ENCODE measurements around the gene PDPK1.

PDPK1 gene

DNA sequence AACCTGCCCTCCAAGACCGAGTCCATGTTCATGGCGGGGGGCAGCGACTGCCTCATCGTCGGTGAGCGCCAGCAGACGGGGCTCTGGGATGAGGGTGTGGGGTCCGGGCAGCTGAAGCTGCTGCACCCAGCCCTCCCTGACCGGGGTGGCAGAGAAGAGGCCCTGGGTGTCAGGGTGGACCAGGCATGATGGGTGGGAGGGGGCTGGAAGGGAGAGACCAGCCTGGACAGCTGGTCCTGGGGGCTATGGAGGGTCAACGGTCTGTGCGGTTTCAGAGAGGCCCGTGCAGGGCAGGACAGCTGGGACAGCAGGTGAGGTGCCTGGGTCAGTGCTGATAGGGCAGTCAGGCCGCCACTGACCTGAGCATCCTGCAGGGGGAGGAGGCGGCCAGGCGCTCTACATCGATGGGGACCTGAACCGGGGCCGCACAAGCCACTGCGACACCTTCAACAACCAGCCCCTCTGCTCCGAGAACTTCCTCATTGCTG is 37.3 kb upstream of the PDPK1 start:
- ATAC-seq (no peak), DNase-seq (ENCODE audit: low spot score in 2 of 2) (no peak)
- Mint-ChIP-seq H3K4me3 (no peak overlapping the region), H3K27ac (no peak overlapping the region), H3K9me3 (no peaks in the 10 kb centered on the region), H3K36me3 (peaks cover 7% of the 10 kb centered on the region), H3K4me1 (no peaks in the 10 kb centered on the region)

DNA sequence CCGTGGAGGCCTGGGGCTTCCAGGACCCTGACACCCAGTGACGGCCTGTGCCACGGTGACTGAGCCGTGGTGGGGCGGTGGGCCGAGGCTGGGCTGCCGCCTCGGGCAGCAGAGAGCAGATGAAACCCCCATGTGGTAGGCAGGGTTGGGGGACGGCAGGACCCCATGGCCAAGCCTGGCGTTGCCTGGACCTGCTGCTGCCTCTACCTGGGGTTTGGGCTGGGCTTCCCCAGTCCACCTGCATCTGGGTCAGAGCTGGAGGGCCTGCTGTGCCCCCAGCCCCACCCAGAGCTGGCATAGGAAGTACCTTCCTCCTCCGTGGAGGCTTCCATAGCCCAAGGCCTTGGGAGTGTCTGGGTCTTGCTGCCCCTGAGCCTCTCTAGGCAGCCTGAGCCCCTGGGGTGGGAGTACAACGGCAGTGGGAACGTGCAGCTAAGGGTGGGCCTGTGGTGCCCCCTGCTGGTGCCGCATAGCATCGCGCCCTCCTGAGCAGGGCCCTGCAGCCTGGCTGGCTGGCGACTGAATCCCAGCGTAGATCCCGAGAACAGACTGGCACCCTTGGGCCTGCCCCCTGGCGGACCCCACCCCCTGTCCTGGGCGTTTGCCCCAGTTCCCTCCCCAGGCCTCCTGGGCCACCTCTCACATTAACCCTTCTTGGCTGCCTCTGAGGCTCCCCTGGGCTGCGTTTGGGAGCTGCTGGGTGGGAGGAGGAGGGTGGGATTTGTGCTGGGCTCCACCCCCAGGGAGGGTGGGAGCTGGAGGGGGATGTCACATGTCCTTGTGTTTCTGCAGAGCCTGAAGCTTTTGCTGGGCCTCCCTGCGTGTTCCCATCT is 36.7 kb upstream of the PDPK1 start:
- no peaks in the 10 kb centered on the region for H3K4me1 Mint-ChIP-seq
- H3K36me3 Mint-ChIP-seq: peaks cover 7% of the 10 kb centered on the region
- H3K4me3 Mint-ChIP-seq: no peak overlapping the region
- ATAC-seq (peak; percentile 90), DNase-seq (ENCODE audit: low spot score in 2 of 2) (peak; percentile 87 to 91)
- H3K9me3 Mint-ChIP-seq: no peaks in the 10 kb centered on the region
- H3K27ac Mint-ChIP-seq: no peak overlapping the region

- Mint-ChIP-seq H3K4me3 (no peak overlapping the region), H3K27ac (no peak overlapping the region), H3K4me1 (no peaks in the 10 kb centered on the region), H3K36me3 (peaks cover 7% of the 10 kb centered on the region), H3K9me3 (no peaks in the 10 kb centered on the region)
- ATAC-seq (no peak), DNase-seq (ENCODE audit: low spot score in 2 of 2) (no peak)
These were observed 35.6 kb upstream of the PDPK1 start for GRCh38 chr16:2501946-2502895.

- ATAC-seq (no peak), DNase-seq (ENCODE audit: low spot score in 2 of 2) (no peak)
- Mint-ChIP-seq H3K36me3 (no peaks in the 10 kb centered on the region), H3K9me3 (no peaks in the 10 kb centered on the region), H3K4me1 (peaks cover 6% of the 10 kb centered on the region), H3K27ac (no peak overlapping the region), H3K4me3 (no peak overlapping the region)
These were observed 32.1 kb upstream of the PDPK1 start for GRCh38 chr16:2505695-2506094.

- Mint-ChIP-seq H3K4me3 (no peak overlapping the region), H3K9me3 (no peaks in the 10 kb centered on the region), H3K36me3 (no peaks in the 10 kb centered on the region), H3K27ac (no peak overlapping the region), H3K4me1 (peaks cover 10% of the 10 kb centered on the region)
- DNase-seq (ENCODE audit: low spot score in 2 of 2) (no peak), ATAC-seq (no peak)
These were observed 30.7 kb upstream of the PDPK1 start for GRCh38 chr16:2507052-2507659.

DNA sequence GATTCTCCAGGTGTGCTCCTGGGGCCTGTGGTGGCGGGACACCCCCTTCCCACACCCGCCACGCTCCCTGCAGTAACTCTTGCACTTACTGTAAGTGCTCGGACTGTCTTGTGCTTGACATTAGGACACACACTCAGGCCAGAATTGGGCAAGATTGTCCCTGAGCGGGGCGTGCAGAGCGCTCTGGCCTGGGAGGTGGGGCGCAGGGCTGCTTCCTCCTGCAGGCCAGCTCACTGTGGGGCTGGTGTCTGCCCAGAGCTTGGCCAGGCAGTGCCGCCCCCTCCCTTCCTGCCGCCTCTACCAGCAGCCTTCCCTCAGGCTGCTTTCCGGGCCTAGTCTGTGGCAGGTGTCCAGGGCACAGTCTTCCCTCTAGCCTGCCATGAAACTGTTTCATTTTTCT is 30.2 kb upstream of the PDPK1 start:
- Mint-ChIP-seq H3K9me3 (no peaks in the 10 kb centered on the region), H3K27ac (no peak overlapping the region), H3K4me3 (no peak overlapping the region), H3K4me1 (peaks cover 15% of the 10 kb centered on the region), H3K36me3 (peaks cover 4% of the 10 kb centered on the region)
- ATAC-seq (no peak), DNase-seq (ENCODE audit: low spot score in 2 of 2) (no peak)

GRCh38 chr16:2508722-2509400 is 29.0 kb upstream of the PDPK1 start:
- H3K36me3 Mint-ChIP-seq: peaks cover 11% of the 10 kb centered on the region
- H3K27ac Mint-ChIP-seq: no peak overlapping the region
- no peak for ATAC-seq

GRCh38 chr16:2511128-2511800 is 26.6 kb upstream of the PDPK1 start:
- H3K4me3 Mint-ChIP-seq: no peak overlapping the region
- no peak for ATAC-seq
- peaks cover 40% of the 10 kb centered on the region for H3K4me1 Mint-ChIP-seq
- DNase-seq (ENCODE audit: low spot score in 2 of 2): no peak
- H3K27ac Mint-ChIP-seq: no peak overlapping the region
- H3K9me3 Mint-ChIP-seq: no peaks in the 10 kb centered on the region
- peaks cover 31% of the 10 kb centered on the region for H3K36me3 Mint-ChIP-seq

More at GRCh38 chr16:2508722-2509400, 29.0 kb upstream of the PDPK1 start:
- Mint-ChIP-seq H3K4me1 (peaks cover 23% of the 10 kb centered on the region), H3K4me3 (no peak overlapping the region), H3K9me3 (no peaks in the 10 kb centered on the region)
- no peak for DNase-seq (ENCODE audit: low spot score in 2 of 2)

DNA sequence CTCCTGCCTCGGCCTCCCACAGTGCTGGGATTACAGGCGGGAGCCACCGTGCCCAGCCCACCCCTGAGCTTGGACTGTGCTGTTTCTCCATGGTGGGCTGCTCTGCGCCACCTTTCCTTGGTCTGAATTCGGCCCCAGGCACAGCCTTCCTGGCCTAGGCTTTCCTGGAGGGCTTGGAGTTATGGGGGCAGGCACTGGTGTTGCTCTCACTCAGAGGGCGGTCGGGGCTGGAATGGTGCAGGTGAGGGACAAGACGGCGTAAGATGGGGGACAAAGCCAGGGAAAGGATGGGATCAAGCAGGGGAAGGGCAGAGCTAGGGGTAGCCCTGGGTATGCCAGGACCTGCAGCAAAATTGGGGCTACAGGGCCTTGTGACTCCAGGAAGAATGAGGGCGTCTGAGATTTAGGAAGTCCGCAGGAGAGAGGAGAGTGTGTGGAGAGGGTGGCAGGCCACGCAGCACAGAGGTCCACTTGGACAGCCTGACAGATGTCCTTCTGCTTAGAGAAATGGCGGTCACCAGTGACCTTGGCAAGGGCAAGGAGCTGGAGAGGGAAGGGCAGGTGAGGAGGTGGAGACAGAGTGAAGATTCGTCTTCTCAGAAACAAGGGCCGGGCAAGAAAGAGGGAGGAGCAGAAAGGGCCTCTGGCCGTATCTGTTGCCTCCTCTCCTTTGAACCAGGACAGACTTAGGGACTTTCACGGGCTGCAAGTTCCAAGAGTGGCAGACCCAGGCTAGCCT is 25.7 kb upstream of the PDPK1 start:
- Mint-ChIP-seq H3K9me3 (no peaks in the 10 kb centered on the region), H3K4me3 (peak overlapping the region; percentile 85), H3K36me3 (peaks cover 40% of the 10 kb centered on the region), H3K27ac (peak overlapping the region; percentile 95), H3K4me1 (peaks cover 49% of the 10 kb centered on the region)
- ATAC-seq (no peak), DNase-seq (ENCODE audit: low spot score in 2 of 2) (no peak)

- peaks cover 56% of the 10 kb centered on the region for H3K4me1 Mint-ChIP-seq
- peak overlapping the region; percentile 95 for H3K27ac Mint-ChIP-seq
- no peaks in the 10 kb centered on the region for H3K9me3 Mint-ChIP-seq
- DNase-seq (ENCODE audit: low spot score in 2 of 2): no peak
- H3K4me3 Mint-ChIP-seq: peak overlapping the region; percentile 85
- no peak for ATAC-seq
- peaks cover 47% of the 10 kb centered on the region for H3K36me3 Mint-ChIP-seq
These were observed 25.0 kb upstream of the PDPK1 start for GRCh38 chr16:2512735-2513404.

DNA sequence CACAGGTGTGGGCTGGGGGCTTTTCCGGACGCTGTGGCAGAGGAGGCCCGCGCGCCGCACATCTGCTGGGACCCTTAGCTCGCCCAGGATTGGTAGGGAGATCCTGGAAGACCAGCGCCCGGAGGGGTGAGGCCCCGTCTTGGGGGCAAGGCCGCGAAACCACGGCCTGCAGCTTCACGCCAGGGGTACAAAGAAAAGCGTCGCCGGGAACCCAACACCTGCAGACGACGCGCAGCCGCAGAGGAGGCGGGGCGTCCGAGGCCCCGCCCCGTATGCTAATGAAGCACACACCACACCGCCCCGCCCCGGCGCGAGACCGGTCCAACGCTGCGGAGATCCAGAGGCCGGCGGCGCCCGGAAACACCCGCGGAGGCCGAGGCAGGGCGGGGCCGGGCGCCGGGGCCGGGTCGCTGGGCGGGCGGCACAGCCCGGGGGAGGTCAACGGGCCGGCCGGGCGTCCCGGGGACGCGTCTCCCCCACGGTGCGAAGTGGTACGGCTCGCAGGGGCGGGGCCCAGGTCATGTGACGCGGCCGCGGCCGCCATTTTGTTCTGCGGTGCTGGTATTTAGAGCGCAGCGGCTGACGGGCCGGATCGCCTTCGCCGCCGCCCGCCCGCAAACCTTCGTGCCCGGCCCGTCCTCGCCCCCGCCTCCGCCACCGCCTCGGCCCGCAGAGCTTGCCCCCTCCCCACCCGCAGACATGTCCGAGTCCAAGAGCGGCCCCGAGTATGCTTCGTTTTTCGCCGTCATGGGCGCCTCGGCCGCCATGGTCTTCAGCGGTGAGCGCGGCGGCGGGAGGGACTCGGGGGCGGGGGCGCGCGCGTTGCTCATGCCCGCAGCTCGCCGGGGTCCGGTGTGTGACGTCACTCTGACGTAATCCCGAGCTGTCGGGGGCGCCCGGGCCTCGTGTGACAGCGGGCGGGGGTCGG is 24.2 kb upstream of the PDPK1 start, which contains the start of gene ATP6V0C:
ATP6V0C (plus strand) TSS at position 548 of the 928 bp plus-strand sequence; CDS start at position 700, 152 bp downstream.
- peaks cover 55% of the 10 kb centered on the region for H3K36me3 Mint-ChIP-seq
- peak within 1 kb of the TSS; percentile 85 for H3K4me3 Mint-ChIP-seq
- DNase-seq (ENCODE audit: low spot score in 2 of 2) (peak; percentile 90 to 95), ATAC-seq (peak; percentile 86)
- H3K9me3 Mint-ChIP-seq: no peaks in the 10 kb centered on the region
- H3K27ac Mint-ChIP-seq: peak within 1 kb of the TSS; percentile 95
- H3K4me1 Mint-ChIP-seq: peaks cover 64% of the 10 kb centered on the region

GRCh38 chr16:2514333-2515179 is 23.3 kb upstream of the PDPK1 start:
- H3K9me3 Mint-ChIP-seq: no peaks in the 10 kb centered on the region
- peaks cover 73% of the 10 kb centered on the region for H3K4me1 Mint-ChIP-seq
- ATAC-seq (peak; percentile 1), DNase-seq (ENCODE audit: low spot score in 2 of 2) (no peak)
- H3K4me3 Mint-ChIP-seq: peak overlapping the region; percentile 85
- peaks cover 63% of the 10 kb centered on the region for H3K36me3 Mint-ChIP-seq
- H3K27ac Mint-ChIP-seq: peak overlapping the region; percentile 95

Measured in stimulated activated effector memory CD8-positive, alpha-beta T cell treated with anti-CD3 and anti-CD28 coated beads, Interleukin-12 subunit alpha, Interleukin-12 subunit beta, amount 100 ng/mL, for 72 hours (primary cell).